ENCODE measurements around the gene GIMAP6. TPM values are rescaled to one million over a fixed set of nuclear protein-coding genes. Genes with fewer than 3 reads are reported as not detected.
A peak's percentile ranks its signal among the peaks of the same experiment; 100 is the strongest.
"Not testable (repeated sequence)": the region's sequence is repeated elsewhere in the genome, so short reads cannot be mapped to it uniquely, and the experiment has no call there.

Gene GIMAP6
- total RNA-seq, 1 donor from 2014 or later, result 6.5 TPM

- no peak for ATAC-seq
These were observed 44.6 kb downstream of the GIMAP6 start for GRCh38 chr7:150587551-150587950.

GRCh38 chr7:150586785-150587152 lies 45.4 kb downstream of the GIMAP6 start:
- ATAC-seq (peak; percentile 80), DNase-seq (ENCODE audit: low spot score) (no peak)

More at GRCh38 chr7:150587551-150587950, 44.6 kb downstream of the GIMAP6 start:
- no peak for DNase-seq (ENCODE audit: low spot score)

GRCh38 chr7:150586068-150586784 lies 46.0 kb downstream of the GIMAP6 start:
- DNase-seq (ENCODE audit: low spot score) (no peak), ATAC-seq (peak; percentile 62)

- ATAC-seq (no peak), DNase-seq (ENCODE audit: low spot score) (no peak)
These were observed 47.0 kb downstream of the GIMAP6 start for GRCh38 chr7:150585199-150585598.

- ATAC-seq, result no peak
These were observed 51.4 kb downstream of the GIMAP6 start for GRCh38 chr7:150580638-150581394.

GRCh38 chr7:150579979-150580637 lies 52.1 kb downstream of the GIMAP6 start:
- not testable (repeated sequence) for DNase-seq (ENCODE audit: low spot score); ATAC-seq

More at GRCh38 chr7:150580638-150581394, 51.4 kb downstream of the GIMAP6 start:
- DNase-seq (ENCODE audit: low spot score), result no peak

Other genes with a start within 250 kb of the GIMAP6 start
- 4.4 TPM for gene GIMAP8, start 181.8 kb downstream of the GIMAP6 start, total RNA-seq
- gene GIMAP7, start 117.5 kb downstream of the GIMAP6 start, total RNA-seq, result 4.4 TPM
- 9.8 TPM for gene GIMAP4, start 65.0 kb downstream of the GIMAP6 start, total RNA-seq
- gene GIMAP2, start 53.3 kb upstream of the GIMAP6 start, total RNA-seq, result 5.3 TPM
- 1.4 TPM for gene GIMAP1, start 84.2 kb upstream of the GIMAP6 start, total RNA-seq
- 3.7 TPM for gene GIMAP5, start 105.0 kb upstream of the GIMAP6 start, total RNA-seq
- gene TMEM176B, start 168.0 kb upstream of the GIMAP6 start, total RNA-seq, result 906 TPM
- 449 TPM for gene TMEM176A, start 168.4 kb upstream of the GIMAP6 start, total RNA-seq
- gene AOC1, start 220.1 kb upstream of the GIMAP6 start, total RNA-seq, result 18.9 TPM